ENCODE measurements around the gene LRRC38. TPM values are rescaled to one million over a fixed set of nuclear protein-coding genes. Genes with fewer than 3 reads are reported as not detected.

Gene LRRC38
- total and polyA plus RNA-seq, 10 of the 15 experiments (the other 5 are each of a cell fraction or from before 2014, with no cell fraction given): not detected

DNA sequence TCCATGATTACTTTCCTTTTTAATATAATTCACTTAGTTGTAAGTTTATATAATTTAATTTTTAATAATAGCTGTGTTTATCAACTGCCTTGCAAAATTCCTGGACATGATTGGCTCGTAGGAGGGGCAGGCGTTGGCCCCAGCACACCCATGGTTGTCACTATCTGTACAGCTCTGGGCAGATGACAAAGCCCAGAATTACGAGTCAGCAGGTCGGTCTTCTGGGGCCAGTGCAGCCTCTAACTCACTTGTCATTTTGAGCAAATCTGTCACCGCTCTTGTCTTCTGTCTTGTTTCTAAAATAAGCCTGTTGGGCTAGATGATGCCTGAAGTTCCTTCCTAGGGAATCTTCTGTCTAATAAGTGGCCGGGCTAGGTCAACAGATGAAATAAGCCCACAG, 21.4 kb upstream of the LRRC38 start:
- no peaks in the 10 kb centered on the region for H4K20me1 ChIP-seq (ENCODE audit: control insufficient read depth, insufficient read depth)
- FAIRE-seq (no peak), ATAC-seq (no peak), DNase-seq (ENCODE audit: low read depth, low spot score) (no peak)
- H3K4me2 ChIP-seq (ENCODE audit: control insufficient read depth, insufficient read depth): no peak overlapping the region
- ChIA-PET POLR2A (no interaction called here), RAD21 (ENCODE audit: unreplicated experiment) (no interaction called here), CTCF (no interaction called here), SMC1A (ENCODE audit: uncharacterized antibody, unreplicated experiment) (no interaction called here)
- H3K9ac ChIP-seq (ENCODE audit: control insufficient read depth, insufficient read depth, low read length): no peak overlapping the region
- in situ Hi-C loops (cut with MboI) (no loop called here), intact Hi-C loops (cut with micrococcal nuclease; ENCODE audit: unreplicated experiment) (no loop called here)
- no peaks in the 10 kb centered on the region for H3K9me3 ChIP-seq (replicated peaks; ENCODE audit: control insufficient read depth, insufficient read depth, low read length)
- no peak overlapping the region for H3K27ac ChIP-seq (ENCODE audit: control insufficient read depth, insufficient read depth)
- H3K4me1 ChIP-seq (ENCODE audit: control insufficient read depth, insufficient read depth, low read length): no peaks in the 10 kb centered on the region
- BruUV-seq (replicated peaks): no TSS peak
- H3K79me2 ChIP-seq (ENCODE audit: control insufficient read depth, insufficient read depth, low read length): no peaks in the 10 kb centered on the region
- no peaks in the 10 kb centered on the region for H3K36me3 ChIP-seq (ENCODE audit: control insufficient read depth in 2 of 2, insufficient read depth in 2 of 2, low read length in 1 of 2)
- no peaks in the 10 kb centered on the region for H3K27me3 ChIP-seq (replicated peaks in 1 of 2; ENCODE audit: control insufficient read depth in 2 of 2, insufficient read depth in 2 of 2, low read length in 1 of 2)
- H2AFZ ChIP-seq (ENCODE audit: control insufficient read depth, low read depth, low read length): no peak overlapping the region
- no peak for TF ChIP-seq DPF2 (IDR thresholded peaks at IDR 0.05)
- no peak for TF ChIP-seq TBL1XR1 (IDR thresholded peaks at IDR 0.05; ENCODE audit: low read depth, low read length)
- TF ChIP-seq ZNF217 (IDR thresholded peaks at IDR 0.05): no peak
- TF ChIP-seq, protein P1, sequence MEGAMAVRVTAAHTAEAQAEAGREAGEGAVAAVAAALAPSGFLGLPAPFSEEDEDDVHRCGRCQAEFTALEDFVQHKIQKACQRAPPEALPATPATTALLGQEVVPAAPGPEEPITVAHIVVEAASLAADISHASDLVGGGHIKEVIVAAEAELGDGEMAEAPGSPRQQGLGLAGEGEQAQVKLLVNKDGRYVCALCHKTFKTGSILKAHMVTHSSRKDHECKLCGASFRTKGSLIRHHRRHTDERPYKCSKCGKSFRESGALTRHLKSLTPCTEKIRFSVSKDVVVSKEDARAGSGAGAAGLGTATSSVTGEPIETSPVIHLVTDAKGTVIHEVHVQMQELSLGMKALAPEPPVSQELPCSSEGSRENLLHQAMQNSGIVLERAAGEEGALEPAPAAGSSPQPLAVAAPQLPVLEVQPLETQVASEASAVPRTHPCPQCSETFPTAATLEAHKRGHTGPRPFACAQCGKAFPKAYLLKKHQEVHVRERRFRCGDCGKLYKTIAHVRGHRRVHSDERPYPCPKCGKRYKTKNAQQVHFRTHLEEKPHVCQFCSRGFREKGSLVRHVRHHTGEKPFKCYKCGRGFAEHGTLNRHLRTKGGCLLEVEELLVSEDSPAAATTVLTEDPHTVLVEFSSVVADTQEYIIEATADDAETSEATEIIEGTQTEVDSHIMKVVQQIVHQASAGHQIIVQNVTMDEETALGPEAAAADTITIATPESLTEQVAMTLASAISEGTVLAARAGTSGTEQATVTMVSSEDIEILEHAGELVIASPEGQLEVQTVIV (IDR thresholded peaks at IDR 0.05; ENCODE audit: borderline replicate concordance, partially characterized antibody): no peak
- TF ChIP-seq SMAD5 (IDR thresholded peaks at IDR 0.05; ENCODE audit: low read depth): no peak
- TF ChIP-seq FOS (IDR thresholded peaks at IDR 0.05; ENCODE audit: borderline replicate concordance, extremely low read depth, insufficient read length): no peak
- no peak overlapping the region for H3K4me3 ChIP-seq
- WGBS (ENCODE audit: insufficient coverage, insufficient replicate concordance, low lambda C conversion rate, missing lambda C conversion rate): 47% methylated on average over 6 of the region's 6 CpGs

DNA sequence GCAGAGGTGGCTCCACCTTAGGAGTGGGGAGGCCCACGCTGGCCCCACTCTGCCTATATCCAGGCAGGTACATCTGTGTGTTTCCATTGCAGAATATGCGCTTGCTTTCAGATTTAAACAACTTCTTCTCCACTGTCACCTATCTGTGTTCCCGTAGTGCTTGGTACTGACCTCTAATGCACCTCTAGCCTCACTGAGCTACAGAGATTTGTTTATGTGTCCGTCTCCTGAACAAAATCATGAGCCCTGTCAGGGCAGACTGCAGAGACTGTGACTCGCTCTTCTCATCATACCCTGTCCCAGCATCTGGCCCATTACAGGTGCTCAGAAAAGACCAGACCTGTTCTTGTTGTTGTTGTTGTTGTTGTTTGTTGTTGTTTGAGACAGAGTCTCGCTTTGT, 14.5 kb upstream of the LRRC38 start:
- Histone ChIP-seq H3K4me2 (ENCODE audit: control insufficient read depth, insufficient read depth) (no peak overlapping the region), H3K36me3 (ENCODE audit: control insufficient read depth in 2 of 2, insufficient read depth in 2 of 2, low read length in 1 of 2) (no peaks in the 10 kb centered on the region), H3K4me1 (ENCODE audit: control insufficient read depth, insufficient read depth, low read length) (no peaks in the 10 kb centered on the region), H3K4me3 (no peak overlapping the region), H3K27ac (ENCODE audit: control insufficient read depth, insufficient read depth) (no peak overlapping the region), H4K20me1 (ENCODE audit: control insufficient read depth, insufficient read depth) (no peaks in the 10 kb centered on the region), H3K9ac (ENCODE audit: control insufficient read depth, insufficient read depth, low read length) (no peak overlapping the region), H2AFZ (ENCODE audit: control insufficient read depth, low read depth, low read length) (no peak overlapping the region), H3K79me2 (ENCODE audit: control insufficient read depth, insufficient read depth, low read length) (no peaks in the 10 kb centered on the region), H3K9me3 (replicated peaks; ENCODE audit: control insufficient read depth, insufficient read depth, low read length) (no peaks in the 10 kb centered on the region; the same call in 2 of the 3 replicates), H3K27me3 (replicated peaks in 1 of 2; ENCODE audit: control insufficient read depth in 2 of 2, insufficient read depth in 2 of 2, low read length in 1 of 2) (no peaks in the 10 kb centered on the region)
- intact Hi-C loops (cut with micrococcal nuclease; ENCODE audit: unreplicated experiment): no loop called here
- TF ChIP-seq IKZF2 (IDR thresholded peaks at IDR 0.05) (no peak), PML (IDR thresholded peaks at IDR 0.05; ENCODE audit: low read length) (no peak), NFYA (IDR thresholded peaks at IDR 0.05; ENCODE audit: borderline replicate concordance, low read depth, low read length) (no peak), NFIC (IDR thresholded peaks at IDR 0.05; ENCODE audit: low read depth, low read length) (no peak), SMAD5 (IDR thresholded peaks at IDR 0.05; ENCODE audit: low read depth) (no peak), ESRRA (IDR thresholded peaks at IDR 0.05; ENCODE audit: low read length) (no peak), CEBPB (IDR thresholded peaks at IDR 0.05; ENCODE audit: borderline replicate concordance in 1 of 2, low read depth in 2 of 2, low read length in 2 of 2) (no peak), POLR2AphosphoS5 (IDR thresholded peaks at IDR 0.05; ENCODE audit: low read length) (no peak), DPF2 (IDR thresholded peaks at IDR 0.05) (no peak), YBX1 (IDR thresholded peaks at IDR 0.05) (no peak), RBBP5 (conservative IDR thresholded peaks at IDR 0.05) (no peak), FOS (IDR thresholded peaks at IDR 0.05; ENCODE audit: borderline replicate concordance, extremely low read depth, insufficient read length) (no peak)
- TF ChIP-seq, protein P2, sequence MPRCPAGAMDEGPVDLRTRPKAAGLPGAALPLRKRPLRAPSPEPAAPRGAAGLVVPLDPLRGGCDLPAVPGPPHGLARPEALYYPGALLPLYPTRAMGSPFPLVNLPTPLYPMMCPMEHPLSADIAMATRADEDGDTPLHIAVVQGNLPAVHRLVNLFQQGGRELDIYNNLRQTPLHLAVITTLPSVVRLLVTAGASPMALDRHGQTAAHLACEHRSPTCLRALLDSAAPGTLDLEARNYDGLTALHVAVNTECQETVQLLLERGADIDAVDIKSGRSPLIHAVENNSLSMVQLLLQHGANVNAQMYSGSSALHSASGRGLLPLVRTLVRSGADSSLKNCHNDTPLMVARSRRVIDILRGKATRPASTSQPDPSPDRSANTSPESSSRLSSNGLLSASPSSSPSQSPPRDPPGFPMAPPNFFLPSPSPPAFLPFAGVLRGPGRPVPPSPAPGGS (IDR thresholded peaks at IDR 0.05; ENCODE audit: borderline replicate concordance, insufficient read depth, low read depth, low read length, poor library complexity, severe bottlenecking): no peak
- ATAC-seq (no peak), DNase-seq (ENCODE audit: low read depth, low spot score) (no peak), FAIRE-seq (no peak)
- in situ Hi-C loops (cut with MboI): no loop called here
- RAD21 ChIA-PET (ENCODE audit: unreplicated experiment): no interaction called here
- SMC1A ChIA-PET (ENCODE audit: uncharacterized antibody, unreplicated experiment): no interaction called here
- POLR2A ChIA-PET: no interaction called here
- no TSS peak for BruUV-seq (replicated peaks)
- CTCF ChIA-PET: no interaction called here
- 48% methylated on average over 6 of the region's 6 CpGs for WGBS (ENCODE audit: insufficient coverage, insufficient replicate concordance, low lambda C conversion rate, missing lambda C conversion rate)

Data from GM12878 (cell line).